ENCODE results near the gene FZR1. TPM values are rescaled to one million over a fixed set of nuclear protein-coding genes. Genes with fewer than 3 reads are reported as not detected.
A peak's percentile ranks its signal among the peaks of the same experiment; 100 is the strongest.

Gene FZR1
- total and polyA plus RNA-seq, 2 experiments from 2014 or later, result 16.1 to 39.2 TPM

DNA sequence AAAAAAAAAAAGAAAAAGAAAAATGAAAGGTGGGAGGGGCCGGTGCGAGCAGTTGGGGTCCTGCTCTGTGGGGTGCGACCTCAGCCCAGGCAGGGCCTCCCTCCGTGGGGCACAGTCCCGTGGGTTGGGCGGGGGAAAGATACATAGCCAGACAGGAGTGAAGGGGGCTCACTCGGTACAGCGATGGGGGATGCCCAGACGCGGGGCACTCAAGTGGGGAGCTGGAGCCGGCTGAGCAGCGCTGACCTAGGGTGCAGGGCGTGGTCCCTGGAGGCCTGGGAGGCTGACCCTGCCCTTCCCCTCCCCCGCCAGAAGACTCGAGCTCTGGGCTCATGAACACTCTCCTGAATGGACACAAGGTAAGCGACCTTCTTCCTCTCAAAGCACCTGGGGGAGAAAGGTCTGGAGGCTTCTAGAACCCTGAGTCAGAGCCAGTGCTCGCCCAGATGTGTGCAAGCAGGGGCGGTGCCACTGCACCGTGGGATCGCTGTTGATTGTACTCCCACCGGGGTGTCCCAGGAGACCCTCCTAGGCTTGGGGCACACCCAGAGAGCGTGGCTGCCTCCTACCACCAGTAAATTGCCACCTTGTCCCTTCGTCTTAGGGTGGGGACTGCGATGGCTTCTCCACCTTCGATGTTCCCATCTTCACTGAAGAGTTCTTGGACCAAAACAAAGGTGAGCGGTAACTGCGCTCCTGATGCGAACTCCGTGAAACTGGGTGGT is 70.0 kb downstream of the FZR1 start (continued):
- TF ChIP-seq CREB1 (CRISPR knock-in tag; IDR thresholded peaks at IDR 0.05; ENCODE audit: low read depth) (no peak), ZNF114 (CRISPR knock-in tag; IDR thresholded peaks at IDR 0.05) (no peak), NANOG (IDR thresholded peaks at IDR 0.05; ENCODE audit: borderline replicate concordance) (no peak), EZH2 (IDR thresholded peaks at IDR 0.05; ENCODE audit: low read depth, unreplicated experiment) (no peak), JUNB (IDR thresholded peaks at IDR 0.05; ENCODE audit: unreplicated experiment) (no peak), EZH2phosphoT487 (IDR thresholded peaks at IDR 0.05; ENCODE audit: unreplicated experiment) (no peak), ZNF331 (CRISPR knock-in tag; IDR thresholded peaks at IDR 0.05; ENCODE audit: low read depth) (no peak), POLR2AphosphoS5 (IDR thresholded peaks at IDR 0.05; ENCODE audit: low read depth) (no peak)
- TF ChIP-seq, protein P1, sequence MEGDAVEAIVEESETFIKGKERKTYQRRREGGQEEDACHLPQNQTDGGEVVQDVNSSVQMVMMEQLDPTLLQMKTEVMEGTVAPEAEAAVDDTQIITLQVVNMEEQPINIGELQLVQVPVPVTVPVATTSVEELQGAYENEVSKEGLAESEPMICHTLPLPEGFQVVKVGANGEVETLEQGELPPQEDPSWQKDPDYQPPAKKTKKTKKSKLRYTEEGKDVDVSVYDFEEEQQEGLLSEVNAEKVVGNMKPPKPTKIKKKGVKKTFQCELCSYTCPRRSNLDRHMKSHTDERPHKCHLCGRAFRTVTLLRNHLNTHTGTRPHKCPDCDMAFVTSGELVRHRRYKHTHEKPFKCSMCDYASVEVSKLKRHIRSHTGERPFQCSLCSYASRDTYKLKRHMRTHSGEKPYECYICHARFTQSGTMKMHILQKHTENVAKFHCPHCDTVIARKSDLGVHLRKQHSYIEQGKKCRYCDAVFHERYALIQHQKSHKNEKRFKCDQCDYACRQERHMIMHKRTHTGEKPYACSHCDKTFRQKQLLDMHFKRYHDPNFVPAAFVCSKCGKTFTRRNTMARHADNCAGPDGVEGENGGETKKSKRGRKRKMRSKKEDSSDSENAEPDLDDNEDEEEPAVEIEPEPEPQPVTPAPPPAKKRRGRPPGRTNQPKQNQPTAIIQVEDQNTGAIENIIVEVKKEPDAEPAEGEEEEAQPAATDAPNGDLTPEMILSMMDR (conservative IDR thresholded peaks at IDR 0.05; ENCODE audit: low read depth in 2 of 2), result no peak
- TF ChIP-seq, protein P2, sequence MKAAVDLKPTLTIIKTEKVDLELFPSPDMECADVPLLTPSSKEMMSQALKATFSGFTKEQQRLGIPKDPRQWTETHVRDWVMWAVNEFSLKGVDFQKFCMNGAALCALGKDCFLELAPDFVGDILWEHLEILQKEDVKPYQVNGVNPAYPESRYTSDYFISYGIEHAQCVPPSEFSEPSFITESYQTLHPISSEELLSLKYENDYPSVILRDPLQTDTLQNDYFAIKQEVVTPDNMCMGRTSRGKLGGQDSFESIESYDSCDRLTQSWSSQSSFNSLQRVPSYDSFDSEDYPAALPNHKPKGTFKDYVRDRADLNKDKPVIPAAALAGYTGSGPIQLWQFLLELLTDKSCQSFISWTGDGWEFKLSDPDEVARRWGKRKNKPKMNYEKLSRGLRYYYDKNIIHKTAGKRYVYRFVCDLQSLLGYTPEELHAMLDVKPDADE (IDR thresholded peaks at IDR 0.05), result no peak

DNA sequence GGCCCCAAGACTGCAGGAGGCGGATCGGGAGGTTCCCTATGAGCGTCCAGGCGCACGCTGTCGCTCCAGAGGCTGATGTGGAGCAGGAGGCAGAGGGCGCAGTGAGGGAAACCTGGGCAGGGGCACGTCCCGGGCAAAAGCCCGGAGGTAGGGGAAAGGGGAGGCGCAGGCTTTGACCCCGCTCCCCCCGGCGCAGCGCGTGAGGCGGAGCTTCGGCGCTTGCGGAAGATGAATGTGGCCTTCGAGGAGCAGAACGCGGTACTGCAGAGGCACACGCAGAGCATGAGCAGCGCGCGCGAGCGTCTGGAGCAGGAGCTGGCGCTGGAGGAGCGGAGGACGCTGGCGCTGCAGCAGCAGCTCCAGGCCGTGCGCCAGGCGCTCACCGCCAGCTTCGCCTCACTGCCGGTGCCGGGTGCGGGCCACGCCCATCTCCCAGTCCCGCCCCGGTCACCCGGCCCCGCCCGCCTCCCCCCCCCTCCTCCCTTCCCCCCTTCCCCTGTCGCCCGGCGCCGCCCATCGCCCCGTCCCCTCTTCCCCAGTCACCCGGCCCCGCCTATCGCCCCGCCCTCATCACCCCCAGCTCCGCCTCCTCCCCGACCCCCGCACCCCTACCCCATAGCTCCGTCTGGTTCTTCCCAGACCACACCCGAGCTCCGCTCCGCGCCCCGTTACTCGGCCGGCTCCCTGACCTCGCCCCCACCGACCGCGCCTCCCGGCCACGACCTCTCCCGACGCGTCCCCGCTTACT is 70.8 kb downstream of the FZR1 start:
- Mint-ChIP-seq H3K27me3 (ENCODE audit: insufficient read depth, low read depth, poor library complexity) (peaks cover 40% of the 10 kb centered on the region), H3K4me3 (peak overlapping the region; percentile 79), H3K4me1 (peaks cover 12% of the 10 kb centered on the region), H3K36me3 (ENCODE audit: low read depth) (peaks cover 9% of the 10 kb centered on the region), H3K27ac (peak overlapping the region; percentile 36; the same call in 1 of the 2 replicates), H3K9me3 (no peaks in the 10 kb centered on the region)
- H3K27me3 ChIP-seq (ENCODE audit: insufficient read depth), result peaks cover 9% of the 10 kb centered on the region; the same call in 1 of the 2 replicates
- TF ChIP-seq, protein P1 (conservative IDR thresholded peaks at IDR 0.05; ENCODE audit: low read depth in 2 of 2), result peak in 1 of 2 experiments; percentile 37; a peak in 2 of 4 replicates
- TF ChIP-seq ZNF331 (CRISPR knock-in tag; IDR thresholded peaks at IDR 0.05; ENCODE audit: low read depth), result no peak
- TF ChIP-seq POLR2AphosphoS5 (IDR thresholded peaks at IDR 0.05; ENCODE audit: low read depth), result peak; percentile 67
- TF ChIP-seq STAT1 (IDR thresholded peaks at IDR 0.05; ENCODE audit: unreplicated experiment), result no peak
- no peak for TF ChIP-seq ZNF114 (CRISPR knock-in tag; IDR thresholded peaks at IDR 0.05)
- TF ChIP-seq JUNB (IDR thresholded peaks at IDR 0.05; ENCODE audit: unreplicated experiment), result no peak
- no peak for TF ChIP-seq EZH2 (IDR thresholded peaks at IDR 0.05; ENCODE audit: low read depth, unreplicated experiment)
- peak; percentile 17; the same call in 1 of the 2 replicates for TF ChIP-seq CREB1 (CRISPR knock-in tag; IDR thresholded peaks at IDR 0.05; ENCODE audit: low read depth)
- TF ChIP-seq, protein P3, sequence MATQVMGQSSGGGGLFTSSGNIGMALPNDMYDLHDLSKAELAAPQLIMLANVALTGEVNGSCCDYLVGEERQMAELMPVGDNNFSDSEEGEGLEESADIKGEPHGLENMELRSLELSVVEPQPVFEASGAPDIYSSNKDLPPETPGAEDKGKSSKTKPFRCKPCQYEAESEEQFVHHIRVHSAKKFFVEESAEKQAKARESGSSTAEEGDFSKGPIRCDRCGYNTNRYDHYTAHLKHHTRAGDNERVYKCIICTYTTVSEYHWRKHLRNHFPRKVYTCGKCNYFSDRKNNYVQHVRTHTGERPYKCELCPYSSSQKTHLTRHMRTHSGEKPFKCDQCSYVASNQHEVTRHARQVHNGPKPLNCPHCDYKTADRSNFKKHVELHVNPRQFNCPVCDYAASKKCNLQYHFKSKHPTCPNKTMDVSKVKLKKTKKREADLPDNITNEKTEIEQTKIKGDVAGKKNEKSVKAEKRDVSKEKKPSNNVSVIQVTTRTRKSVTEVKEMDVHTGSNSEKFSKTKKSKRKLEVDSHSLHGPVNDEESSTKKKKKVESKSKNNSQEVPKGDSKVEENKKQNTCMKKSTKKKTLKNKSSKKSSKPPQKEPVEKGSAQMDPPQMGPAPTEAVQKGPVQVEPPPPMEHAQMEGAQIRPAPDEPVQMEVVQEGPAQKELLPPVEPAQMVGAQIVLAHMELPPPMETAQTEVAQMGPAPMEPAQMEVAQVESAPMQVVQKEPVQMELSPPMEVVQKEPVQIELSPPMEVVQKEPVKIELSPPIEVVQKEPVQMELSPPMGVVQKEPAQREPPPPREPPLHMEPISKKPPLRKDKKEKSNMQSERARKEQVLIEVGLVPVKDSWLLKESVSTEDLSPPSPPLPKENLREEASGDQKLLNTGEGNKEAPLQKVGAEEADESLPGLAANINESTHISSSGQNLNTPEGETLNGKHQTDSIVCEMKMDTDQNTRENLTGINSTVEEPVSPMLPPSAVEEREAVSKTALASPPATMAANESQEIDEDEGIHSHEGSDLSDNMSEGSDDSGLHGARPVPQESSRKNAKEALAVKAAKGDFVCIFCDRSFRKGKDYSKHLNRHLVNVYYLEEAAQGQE (IDR thresholded peaks at IDR 0.05; ENCODE audit: unreplicated experiment), result no peak
- no peaks in the 10 kb centered on the region for H3K9me2 ChIP-seq (ENCODE audit: insufficient read depth)
- H3F3A ChIP-seq (replicated peaks; ENCODE audit: low read depth), result peaks cover 11% of the 10 kb centered on the region
- H3K4me2 ChIP-seq, result peak overlapping the region; percentile 86
- peak overlapping the region; percentile 83; the same call in 1 of the 2 replicates for H3K27ac ChIP-seq (ENCODE audit: low read depth)
- peak overlapping the region; percentile 69; the same call in 1 of the 2 replicates for H2AFZ ChIP-seq
- no peaks in the 10 kb centered on the region for H3K79me2 ChIP-seq (replicated peaks; ENCODE audit: insufficient read depth)
- DNase-seq (ENCODE audit: low spot score), result peak; percentile 88
- H3K36me3 ChIP-seq (ENCODE audit: insufficient read depth), result no peaks in the 10 kb centered on the region
- H3K4me1 ChIP-seq (ENCODE audit: insufficient read depth), result peaks cover 16% of the 10 kb centered on the region
- peaks cover 6% of the 10 kb centered on the region; the same call in 1 of the 2 replicates for H4K20me1 ChIP-seq (replicated peaks; ENCODE audit: insufficient read depth)
- peak overlapping the region; percentile 71 for H3K4me3 ChIP-seq
- peak; percentile 15 for ATAC-seq
